Uterus (tissue), 2 donors: Measurements from ENCODE around the gene CDH13.

ENCODE experiments used
- CTCF ChIP-seq, 4 experiments: fragments of 200-600 bp in 2 of 4; fragments of 450-650 bp in 2 of 4; sonication (generic) in 2 of 4; IDR thresholded peaks; one replicate each; pipeline ENCODE4 v1.5.1; 2016 to 2019; ENCODE audit warnings: antibody characterized with exemption in 4 of 4, mild to moderate bottlenecking in 2 of 4, moderate library complexity in 1 of 4
- POLR2A ChIP-seq, 2 donors: fragments of 450-650 bp; IDR thresholded peaks; one replicate each; pipeline ENCODE4 v1.6.1; 2016; ENCODE audit warnings: antibody characterized with exemption in 2 of 2, mild to moderate bottlenecking in 1 of 2, moderate library complexity in 1 of 2

- TF ChIP-seq POLR2A (IDR thresholded peaks at IDR 0.05) (no peak), CTCF (IDR thresholded peaks at IDR 0.05) (no peak)
Observed at GRCh38 chr16:83530293-83530692, 903.5 kb downstream of the CDH13 start.
